Right ventricle myocardium superior (tissue), 1 donor: Measurements from ENCODE around the gene FRMD4A. TPM values are rescaled to one million over a fixed set of nuclear protein-coding genes. Genes with fewer than 3 reads are reported as not detected.
A peak's percentile ranks its signal among the peaks of the same experiment; 100 is the strongest.

Experiments used
- ATAC-seq: fragments of 200-7000 bp; cut with Tn5 transposase; one replicate; pipeline ENCODE4 v1.9.1; 2020; ENCODE audit warnings: mild to moderate bottlenecking; ENCODE audit not compliant: poor library complexity
- DNase-seq: peaks from one replicate; pipeline ENCODE4 v3.0.0-alpha.2; 2020
- intact Hi-C: fragments of 100-400 bp; cut with DNase I; formaldehyde crosslinking; loops from one replicate; pipeline ENCODE4 v1.11.2; 2022
- total RNA-seq: library from RNA; stranded (reverse); fragmentation: NEBNext Ultra II Directional; extraction: Animal tissue kit (Norgen Biotek cat#: 25700); gene quantifications from one replicate; pipeline ENCODE4 v1.2.1, GENCODE V29; 2021
- donor health status: DM: no; HTN: yes; CAD: no; lungs with severe emphysema.

FRMD4A gene
- total RNA-seq, 1 donor from 2014 or later = 33.2 TPM

DNA sequence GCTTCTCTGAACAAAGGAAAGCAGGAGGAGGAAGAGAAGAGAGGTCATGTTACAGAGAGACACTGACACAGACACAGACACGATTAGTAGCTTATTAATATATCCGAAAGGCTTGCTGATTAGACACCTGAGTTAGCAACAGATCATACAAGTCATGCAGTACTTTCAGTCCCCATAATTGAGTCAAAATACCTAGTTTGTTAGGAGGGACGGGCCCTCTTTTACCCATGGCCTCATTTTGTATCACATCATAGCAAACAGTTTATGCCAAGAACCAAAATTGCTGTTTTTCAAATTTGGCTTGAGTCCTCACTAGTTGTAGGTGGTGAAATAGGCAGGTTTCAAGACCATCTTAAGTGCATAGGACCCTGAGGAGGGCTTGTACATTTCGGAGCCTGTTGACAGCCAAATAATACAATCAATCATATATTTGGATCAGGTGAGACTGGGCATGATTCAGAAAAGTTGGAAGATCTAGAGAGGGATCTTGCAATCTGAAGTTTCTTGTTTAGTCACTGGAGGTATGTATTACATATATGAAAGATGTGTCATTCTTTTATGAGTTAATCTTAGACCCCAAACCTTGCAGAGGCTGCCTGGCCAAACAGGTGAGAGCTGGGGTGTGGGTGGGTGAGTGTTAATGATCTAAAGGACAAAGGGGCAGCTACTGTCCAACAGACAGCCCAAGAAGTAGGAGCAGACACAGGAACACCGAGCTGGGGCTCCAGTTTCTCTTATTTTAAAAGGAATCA, 678.6 kb downstream of the FRMD4A start:
- ATAC-seq (no peak), DNase-seq (no peak)
- intact Hi-C loops = no loop called here

DNA sequence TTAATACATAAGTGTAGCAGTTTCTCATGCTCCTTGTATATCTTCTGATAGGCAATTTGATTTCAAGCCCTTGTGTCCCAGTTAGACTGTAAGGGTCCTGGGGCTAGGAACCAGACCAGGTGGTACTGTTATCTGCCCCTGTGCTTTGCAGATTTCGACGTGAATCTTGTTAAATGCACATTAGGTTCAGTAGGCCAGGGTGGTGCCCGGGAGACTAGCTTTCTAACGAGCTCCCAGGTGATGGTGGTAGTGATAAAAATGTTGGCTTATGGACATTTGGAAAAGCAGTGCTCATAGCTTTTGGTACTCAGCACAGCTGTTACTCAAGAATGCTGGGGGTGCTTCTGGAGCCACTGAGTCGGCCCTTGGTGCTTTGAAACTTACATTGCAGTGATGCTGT, 679.8 kb downstream of the FRMD4A start:
- intact Hi-C loops = no loop called here
- ATAC-seq (no peak), DNase-seq (no peak)

DNA sequence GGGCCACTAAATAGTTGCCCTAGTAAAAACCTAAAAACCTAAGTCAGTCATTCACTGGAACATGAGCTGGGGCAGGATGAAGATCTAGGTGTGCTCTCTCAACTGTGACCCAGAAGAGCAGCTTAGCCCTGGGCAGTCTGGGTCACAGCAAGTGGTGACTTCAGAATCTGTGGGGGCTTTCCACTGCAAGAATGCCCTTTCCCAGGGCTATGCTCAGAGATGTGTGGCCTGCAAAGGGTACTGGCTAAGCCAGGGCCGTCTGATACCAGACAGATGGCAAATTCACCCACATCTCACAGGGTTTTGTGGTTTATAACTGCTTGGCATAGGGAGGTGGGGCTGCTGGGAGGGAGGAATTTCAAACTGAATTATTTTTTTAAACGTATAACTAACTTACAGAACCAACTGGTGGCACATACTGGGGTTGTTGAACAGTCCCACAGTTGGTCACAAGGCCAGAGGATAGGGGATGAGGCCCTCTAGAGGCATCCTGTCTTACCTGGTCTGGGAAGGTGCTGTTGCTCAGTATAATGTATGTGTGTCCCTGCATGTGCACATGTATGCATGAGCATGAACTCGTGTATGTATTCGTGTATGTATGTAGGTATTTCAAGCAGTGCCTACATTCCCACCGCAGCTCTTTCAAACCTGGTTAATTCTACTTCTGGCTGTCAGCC, 680.7 kb downstream of the FRMD4A start:
- intact Hi-C loops = no loop called here
- DNase-seq (no peak), ATAC-seq (no peak)

DNA sequence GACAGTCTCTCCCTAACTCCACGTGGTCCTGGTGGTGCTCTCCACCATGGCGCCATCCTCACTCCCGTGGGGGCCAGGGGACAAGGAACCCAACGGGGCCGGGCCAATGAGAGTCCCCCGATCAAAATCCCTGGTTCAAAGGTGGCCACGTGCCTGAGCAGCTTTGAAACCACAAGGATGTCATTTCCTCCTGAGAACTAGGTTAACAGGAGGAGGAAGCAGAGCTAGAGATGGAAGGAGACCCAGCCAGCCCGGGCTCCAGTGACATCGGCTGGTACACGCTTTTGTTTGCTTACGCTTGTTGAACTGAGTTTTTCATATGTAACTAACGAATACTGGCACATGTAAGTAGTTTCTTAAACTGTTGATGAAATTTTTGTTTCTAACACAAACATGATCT, 682.3 kb downstream of the FRMD4A start:
- intact Hi-C loops = no loop called here
- ATAC-seq = peak; percentile 18
- no peak for DNase-seq

DNA sequence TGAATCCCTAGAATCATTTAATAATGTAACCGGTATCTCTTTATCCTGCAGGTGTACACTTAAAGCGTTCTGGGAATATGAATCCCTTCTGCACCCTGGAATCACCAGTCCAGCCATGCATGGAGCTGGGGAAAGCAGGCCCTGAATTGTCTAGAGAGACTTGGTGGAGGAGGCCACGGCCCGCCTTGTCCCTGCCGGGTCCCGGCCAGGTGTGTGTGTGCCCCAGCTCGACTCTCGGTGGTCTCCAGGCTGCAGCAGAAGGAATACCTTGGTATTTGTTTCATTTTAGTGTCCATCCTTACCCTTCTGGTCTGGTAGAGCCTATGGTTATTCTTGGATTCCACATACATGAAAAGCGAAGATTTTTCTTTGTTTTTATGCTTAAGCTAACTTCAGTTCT, 685.9 kb downstream of the FRMD4A start:
- no peak for ATAC-seq
- intact Hi-C loops = no loop called here
- DNase-seq = no peak

DNA sequence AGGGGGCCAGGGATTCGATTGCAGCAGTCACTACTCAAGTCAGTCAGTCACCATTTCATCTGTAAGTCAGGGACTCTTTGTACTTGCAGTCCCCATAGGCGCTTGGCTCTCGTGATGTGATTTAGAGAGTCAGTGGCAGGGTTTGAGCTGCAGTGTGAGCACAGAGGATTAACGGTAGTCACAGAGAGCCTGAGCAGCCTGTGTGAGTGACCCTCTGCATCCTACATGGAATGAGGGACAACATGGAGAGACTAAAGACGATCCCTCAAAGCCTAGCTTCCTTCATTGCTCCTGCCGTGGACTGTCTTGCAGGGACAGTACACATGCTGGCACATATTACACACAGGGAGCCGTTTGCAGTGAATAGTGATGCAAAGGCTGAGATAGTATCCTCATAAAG, 687.7 kb downstream of the FRMD4A start:
- no peak for ATAC-seq
- DNase-seq = no peak
- intact Hi-C loops = no loop called here

DNA sequence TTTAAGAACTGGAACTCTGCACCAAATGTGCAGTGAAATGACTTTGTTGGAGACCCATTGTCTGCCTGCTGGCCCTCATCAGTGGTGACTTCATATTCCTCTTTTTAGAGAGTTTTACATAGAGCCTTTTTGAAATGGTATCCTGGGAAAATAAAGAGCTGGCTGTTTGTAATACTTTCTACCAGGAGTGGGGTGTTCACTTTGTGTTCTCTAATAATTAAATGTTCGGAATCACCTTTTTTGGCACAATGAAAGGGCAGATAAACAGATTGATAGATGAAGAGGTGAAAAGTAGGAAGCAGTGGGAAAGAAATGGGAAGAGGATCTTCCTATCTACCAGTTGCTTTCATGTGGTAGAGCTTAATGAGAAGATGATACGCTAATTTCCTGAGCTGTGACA, 688.4 kb downstream of the FRMD4A start:
- intact Hi-C loops = no loop called here
- ATAC-seq (no peak), DNase-seq (no peak)

DNA sequence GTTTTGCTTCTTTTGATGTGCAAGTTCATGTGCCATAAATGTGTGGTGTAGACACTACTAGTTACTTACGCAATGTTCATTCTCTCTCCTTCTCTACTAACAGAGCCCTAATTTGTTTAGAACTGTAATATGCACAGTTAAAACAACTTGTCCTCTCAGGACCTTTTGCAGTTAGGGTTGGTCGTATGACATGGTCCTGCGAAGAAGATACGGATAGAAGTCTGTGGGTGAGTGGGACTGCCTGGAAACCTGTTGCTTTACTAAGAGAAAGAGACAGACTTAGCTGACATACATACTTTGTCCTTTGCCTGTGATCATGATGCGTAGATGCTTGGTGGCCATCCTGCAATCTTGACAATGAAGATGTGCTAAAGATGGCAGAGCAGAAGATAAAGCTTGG, 692.8 kb downstream of the FRMD4A start:
- ATAC-seq (no peak), DNase-seq (no peak)
- intact Hi-C loops = no loop called here

DNA sequence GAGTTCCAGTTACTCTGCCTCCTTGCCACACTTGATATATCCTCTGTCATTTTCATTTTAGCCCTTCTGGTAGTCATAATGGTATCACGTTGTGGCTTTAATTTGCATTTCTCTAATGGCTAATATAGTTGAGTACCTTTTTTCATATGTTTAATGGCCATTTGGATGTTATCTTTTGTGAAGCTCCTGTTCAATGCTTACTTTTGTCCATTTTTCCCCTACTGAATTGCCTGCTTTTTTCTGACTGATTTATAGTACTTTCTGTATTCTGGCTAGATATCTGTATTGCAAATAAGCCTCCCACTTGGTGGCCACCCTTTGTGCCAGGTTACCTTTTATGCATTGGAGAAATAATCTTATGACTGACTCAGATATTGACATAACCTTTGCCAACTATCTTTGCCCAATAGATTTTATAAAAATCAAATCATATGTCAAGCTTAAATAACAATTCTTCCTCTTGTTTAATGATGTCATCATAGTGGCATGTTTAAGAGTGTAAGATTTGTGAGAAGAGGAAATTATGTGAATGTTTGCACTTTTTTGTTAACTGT, 693.3 kb downstream of the FRMD4A start:
- no peak for ATAC-seq
- intact Hi-C loops = no loop called here
- no peak for DNase-seq

DNA sequence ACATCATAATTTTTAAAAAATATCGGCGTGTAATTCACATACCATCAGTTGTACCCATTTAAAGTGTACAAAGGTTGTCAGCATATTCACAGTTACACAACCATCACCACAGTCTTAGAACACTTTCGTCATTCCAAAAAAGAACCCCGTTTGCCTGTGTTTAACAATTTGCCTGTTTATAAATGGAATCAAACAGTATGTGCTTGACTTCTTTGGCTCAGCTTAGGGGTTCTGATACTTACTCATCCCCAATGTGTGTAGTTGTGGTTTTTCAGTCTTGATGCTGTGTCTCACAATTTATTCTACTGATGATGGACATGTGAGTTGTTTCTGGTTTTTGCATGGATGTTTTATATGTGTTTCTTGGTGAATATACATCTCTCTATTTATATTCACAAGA, 693.9 kb downstream of the FRMD4A start:
- intact Hi-C loops = no loop called here
- DNase-seq = no peak
- no peak for ATAC-seq

DNA sequence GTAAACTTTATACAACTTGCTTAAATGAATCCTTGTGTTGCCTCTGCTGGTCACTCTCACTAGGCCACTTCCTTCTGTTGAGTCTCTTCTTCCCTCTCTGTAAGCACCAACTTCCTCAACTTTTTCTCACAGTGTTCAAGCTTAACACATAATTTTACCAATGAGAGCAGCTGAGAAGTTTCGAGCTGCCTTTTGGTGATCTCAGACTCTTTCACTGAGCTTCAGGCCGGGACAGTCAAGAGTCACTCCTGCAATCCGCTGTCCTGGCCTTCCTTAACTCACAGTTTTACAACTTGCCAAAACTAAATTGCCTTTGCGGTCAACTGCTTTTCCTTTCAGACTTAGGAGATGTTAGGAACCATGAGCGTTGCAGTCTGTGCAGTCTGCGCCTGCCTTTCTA, 696.5 kb downstream of the FRMD4A start:
- intact Hi-C loops = no loop called here
- ATAC-seq (peak; percentile 55), DNase-seq (no peak)

DNA sequence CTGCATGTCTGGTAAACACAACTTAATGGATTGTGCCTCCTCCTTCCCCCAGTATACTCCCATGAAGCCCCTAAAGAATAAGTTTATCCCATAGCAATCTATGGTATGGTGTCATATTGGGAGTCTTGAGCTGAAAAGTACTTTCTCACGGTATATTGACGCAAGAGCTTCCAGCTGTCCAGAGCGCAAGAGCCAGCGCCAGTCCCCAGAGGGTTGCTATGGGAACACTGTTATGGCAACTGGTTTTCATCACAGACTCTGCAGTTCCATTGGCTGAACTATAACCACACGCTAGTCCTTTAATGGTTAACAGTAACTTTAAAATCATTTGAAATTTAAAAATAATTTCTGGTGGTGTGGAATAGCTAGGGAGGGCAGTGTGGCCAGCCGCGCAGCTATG, 697.0 kb downstream of the FRMD4A start:
- DNase-seq = peak; percentile 88
- peak; percentile 93 for ATAC-seq
- intact Hi-C loops = no loop called here

DNA sequence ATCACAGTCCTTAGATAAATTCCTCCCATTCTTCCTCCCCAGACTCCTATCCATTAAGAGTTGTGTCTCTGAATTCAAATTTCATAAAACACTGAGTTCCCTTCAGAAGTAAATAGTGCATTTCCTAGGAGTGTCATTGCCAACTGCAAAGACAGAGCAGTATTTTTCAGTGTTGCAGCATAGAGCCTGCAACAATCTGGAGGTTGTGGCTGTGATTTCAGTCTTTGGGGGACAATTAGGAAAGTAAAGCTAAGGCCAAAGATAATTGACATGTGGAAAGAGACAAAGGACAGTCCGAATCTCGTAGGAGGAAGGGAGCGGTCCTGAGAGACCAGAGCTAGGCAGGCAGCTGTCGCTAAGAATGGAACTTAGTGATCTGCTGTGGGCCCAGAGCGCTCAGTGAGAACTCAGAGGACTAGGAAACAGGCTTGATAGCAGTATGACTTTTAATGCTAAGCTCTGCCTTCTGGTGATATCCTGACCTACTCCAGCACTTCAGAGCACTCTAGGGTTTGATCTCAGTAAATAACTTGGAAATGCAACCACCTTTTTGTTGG, 697.8 kb downstream of the FRMD4A start:
- DNase-seq (peak; percentile 62), ATAC-seq (peak; percentile 84)
- intact Hi-C loops = no loop called here

DNA sequence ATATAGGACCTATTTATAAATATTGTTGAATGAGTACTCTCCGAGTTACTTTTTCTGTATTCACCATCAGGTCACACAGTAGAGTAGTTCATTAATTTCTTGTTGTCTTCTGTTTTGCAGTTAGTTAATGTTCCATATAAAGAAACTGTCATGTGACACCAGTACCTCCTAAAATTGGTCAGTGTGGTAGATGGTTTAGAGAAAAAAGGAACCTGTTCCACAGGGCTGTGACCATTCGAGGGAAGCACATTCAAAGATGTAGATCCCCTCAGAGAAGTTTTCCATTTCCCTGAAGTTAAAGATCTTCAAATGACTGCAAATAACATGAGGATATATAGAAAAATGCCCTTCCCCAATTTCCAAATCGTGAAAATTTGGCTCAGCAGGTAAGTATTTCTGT, 698.3 kb downstream of the FRMD4A start:
- no peak for ATAC-seq
- intact Hi-C loops = no loop called here

DNA sequence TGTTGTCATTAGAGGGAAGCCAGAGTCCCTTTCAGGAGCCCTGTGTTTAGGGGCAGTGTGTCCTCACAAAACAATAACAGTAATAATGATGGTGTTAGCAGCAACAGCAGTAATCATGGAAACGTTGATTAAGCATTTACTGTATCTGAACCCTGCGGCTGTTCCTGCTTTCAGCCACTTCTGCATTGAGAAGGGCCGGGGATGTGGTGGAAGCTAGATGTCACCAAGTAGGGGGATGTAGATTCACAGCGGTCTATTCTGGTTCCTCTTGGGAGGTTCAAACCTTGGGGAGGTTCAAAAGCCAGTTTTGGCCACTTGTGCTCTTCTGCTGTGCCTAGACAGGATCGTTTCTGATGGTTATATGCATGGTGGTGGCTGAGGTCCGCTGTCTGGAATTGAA, 699.1 kb downstream of the FRMD4A start:
- ATAC-seq = no peak
- intact Hi-C loops = no loop called here
- DNase-seq = no peak

More for the DNA sequence above, 698.3 kb downstream of the FRMD4A start:
- DNase-seq = no peak

DNA sequence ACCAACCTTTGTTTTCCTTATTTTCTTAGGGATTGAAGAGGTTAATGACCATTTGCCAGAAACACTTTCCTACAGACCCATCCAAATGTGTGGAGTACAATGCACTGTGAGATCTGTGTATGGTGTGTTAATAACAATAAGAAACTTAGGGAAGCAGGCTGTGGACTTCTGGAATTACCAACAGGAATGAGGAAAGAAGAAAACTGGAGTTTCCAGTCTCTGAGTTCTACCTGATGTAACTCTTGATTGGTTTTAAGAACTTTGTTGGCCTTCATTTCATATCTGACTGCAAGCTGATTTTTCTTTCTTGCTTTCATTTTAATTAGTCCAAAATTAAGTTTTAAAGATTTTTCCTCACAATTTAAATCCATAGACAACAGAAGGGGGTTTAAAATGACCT, 700.5 kb downstream of the FRMD4A start:
- intact Hi-C loops = no loop called here
- no peak for DNase-seq
- no peak for ATAC-seq

DNA sequence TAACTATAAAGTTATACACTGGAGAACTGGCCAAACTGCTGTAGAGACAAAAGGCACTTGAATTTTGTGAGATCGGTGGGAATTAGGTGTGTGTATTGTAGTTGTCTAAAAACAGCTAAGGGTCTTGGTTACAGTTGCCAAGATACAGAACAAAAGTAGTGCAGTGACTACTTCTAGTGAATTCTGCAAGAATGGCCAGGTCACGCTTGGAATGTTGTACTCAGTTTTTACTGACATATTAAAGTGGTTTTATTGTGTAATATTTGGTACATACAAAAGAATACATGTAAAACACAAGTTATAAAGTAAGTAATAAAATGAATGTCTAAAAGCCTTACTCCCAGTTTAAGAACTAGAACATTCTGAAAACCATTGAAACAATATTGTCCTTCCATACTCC, 701.6 kb downstream of the FRMD4A start:
- ATAC-seq = no peak
- DNase-seq = no peak
- intact Hi-C loops = no loop called here

DNA sequence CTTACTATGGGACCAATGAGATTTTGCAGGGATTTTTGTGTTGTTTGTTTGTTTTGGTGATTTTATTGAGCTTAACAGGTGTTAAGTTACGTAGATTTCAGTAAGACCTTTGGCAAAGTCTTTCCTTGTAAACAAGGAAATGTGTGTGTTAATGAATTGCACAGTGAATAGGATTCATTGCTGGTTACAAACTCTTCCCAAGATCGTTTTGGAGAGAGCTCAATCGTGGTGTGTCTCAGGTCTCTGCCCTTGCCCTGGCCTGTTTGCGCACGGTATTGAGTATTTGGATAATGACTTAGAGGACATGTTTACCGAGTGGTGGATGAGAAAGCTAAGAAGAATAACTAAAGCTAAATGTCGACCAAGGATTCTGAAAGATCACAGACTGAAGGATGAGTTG, 702.1 kb downstream of the FRMD4A start:
- no peak for DNase-seq
- ATAC-seq = no peak
- intact Hi-C loops = no loop called here

DNA sequence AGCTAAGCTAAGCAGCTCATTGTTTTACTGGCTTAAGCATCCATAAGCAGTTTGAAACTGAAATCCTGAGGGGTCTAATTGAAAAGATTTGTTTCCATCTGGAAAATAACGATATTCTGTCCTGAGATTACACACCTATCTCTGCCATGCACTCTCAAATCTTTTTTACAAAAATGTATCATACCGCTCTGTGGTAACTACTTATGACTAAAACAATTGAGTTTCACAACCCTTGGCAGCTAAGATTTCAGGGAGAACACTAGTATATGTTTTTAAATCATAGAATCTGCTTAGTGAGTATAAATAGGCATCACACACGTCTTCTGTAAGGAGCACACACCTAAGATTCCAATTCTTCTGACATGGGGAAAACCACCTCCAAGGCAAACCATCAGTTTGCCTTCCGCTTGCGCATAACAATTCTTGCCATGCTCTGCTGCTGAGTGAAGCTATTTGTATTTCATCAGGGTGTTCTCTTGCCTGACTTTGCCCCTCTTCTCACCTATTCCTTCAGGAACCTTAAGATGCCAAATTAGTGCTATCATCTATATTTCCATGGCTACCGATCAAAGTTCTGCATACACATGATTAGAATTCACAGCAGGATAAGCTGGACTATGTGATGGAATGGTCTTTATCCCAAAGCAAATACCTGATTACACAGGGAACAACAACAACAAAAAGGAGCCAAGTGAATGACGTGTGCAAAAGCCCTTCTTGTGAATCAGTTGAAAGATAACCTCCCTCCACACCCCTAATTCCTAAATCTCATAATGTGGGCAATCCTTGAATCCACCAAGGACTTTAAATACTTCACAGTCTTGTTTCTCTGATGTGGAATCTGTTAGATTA, 703.0 kb downstream of the FRMD4A start:
- intact Hi-C loops = no loop called here
- no peak for DNase-seq

More for the DNA sequence above, 703.0 kb downstream of the FRMD4A start:
- ATAC-seq = no peak
